Activated gamma-delta T cell treated with Interleukin-2 at 50 U/mL for 16 hours (primary cell): Measurements from ENCODE around the gene FBXO38.

Experiments used
- DNase-seq: peaks from one replicate; pipeline ENCODE4 v3.0.0-alpha.2; 2020

FBXO38 gene

GRCh38 chr5:148384380-148384737 lies 601 bp downstream of the FBXO38 start:
- DNase-seq: no peak

- no peak for DNase-seq
Observed at GRCh38 chr5:148385094-148385493, 1.3 kb downstream of the FBXO38 start.

GRCh38 chr5:148386041-148386440 lies 2.3 kb downstream of the FBXO38 start:
- DNase-seq: no peak

GRCh38 chr5:148387325-148387724 lies 3.6 kb downstream of the FBXO38 start:
- no peak for DNase-seq

- no peak for DNase-seq
Observed at GRCh38 chr5:148388696-148389095, 4.9 kb downstream of the FBXO38 start.

GRCh38 chr5:148390914-148391313 lies 7.2 kb downstream of the FBXO38 start:
- no peak for DNase-seq

GRCh38 chr5:148391422-148391821 lies 7.7 kb downstream of the FBXO38 start:
- no peak for DNase-seq

- DNase-seq: no peak
Observed at GRCh38 chr5:148393390-148393741, 9.6 kb downstream of the FBXO38 start.

GRCh38 chr5:148394587-148395019 lies 10.8 kb downstream of the FBXO38 start:
- DNase-seq: no peak

- DNase-seq: no peak
Observed at GRCh38 chr5:148395031-148395430, 11.3 kb downstream of the FBXO38 start.

- no peak for DNase-seq
Observed at GRCh38 chr5:148397968-148398595, 14.3 kb downstream of the FBXO38 start.

GRCh38 chr5:148398698-148399121 lies 15.0 kb downstream of the FBXO38 start:
- no peak for DNase-seq

GRCh38 chr5:148401604-148402003 lies 17.8 kb downstream of the FBXO38 start:
- DNase-seq: no peak

GRCh38 chr5:148403344-148403743 lies 19.6 kb downstream of the FBXO38 start:
- DNase-seq: no peak

- DNase-seq: no peak
Observed at GRCh38 chr5:148406406-148406805, 22.6 kb downstream of the FBXO38 start.

- DNase-seq: no peak
Observed at GRCh38 chr5:148408092-148408491, 24.3 kb downstream of the FBXO38 start.

- no peak for DNase-seq
Observed at GRCh38 chr5:148412124-148412523, 28.4 kb downstream of the FBXO38 start.

GRCh38 chr5:148414833-148415232 lies 31.1 kb downstream of the FBXO38 start:
- DNase-seq: no peak

- DNase-seq: no peak
Observed at GRCh38 chr5:148416416-148416815, 32.7 kb downstream of the FBXO38 start.

GRCh38 chr5:148416921-148417320 lies 33.2 kb downstream of the FBXO38 start:
- no peak for DNase-seq

GRCh38 chr5:148418511-148418910 lies 34.8 kb downstream of the FBXO38 start:
- DNase-seq: no peak

GRCh38 chr5:148421661-148422060 lies 37.9 kb downstream of the FBXO38 start:
- DNase-seq: no peak

- no peak for DNase-seq
Observed at GRCh38 chr5:148425808-148426207, 42.0 kb downstream of the FBXO38 start.

- DNase-seq: no peak
Observed at GRCh38 chr5:148426514-148426913, 42.8 kb downstream of the FBXO38 start.

GRCh38 chr5:148427370-148428042 lies 43.7 kb downstream of the FBXO38 start:
- no peak for DNase-seq
